Activated CD8-positive, alpha-beta memory T cell treated with anti-CD3 and anti-CD28 coated beads, Interleukin-2, amount 50 U/mL, for 1 hour (primary cell): ENCODE measurements around the gene MRPL14.
"Not testable (repeated sequence)": the region's sequence is repeated elsewhere in the genome, so short reads cannot be mapped to it uniquely, and the experiment has no call there.

ENCODE experiments used
- DNase-seq: peaks from one replicate; pipeline ENCODE4 v3.0.0-alpha.2; 2020; ENCODE audit errors: extremely low read depth

Gene MRPL14

GRCh38 chr6:44097782-44098317 lies 29.4 kb downstream of the MRPL14 start:
- DNase-seq = no peak

DNA sequence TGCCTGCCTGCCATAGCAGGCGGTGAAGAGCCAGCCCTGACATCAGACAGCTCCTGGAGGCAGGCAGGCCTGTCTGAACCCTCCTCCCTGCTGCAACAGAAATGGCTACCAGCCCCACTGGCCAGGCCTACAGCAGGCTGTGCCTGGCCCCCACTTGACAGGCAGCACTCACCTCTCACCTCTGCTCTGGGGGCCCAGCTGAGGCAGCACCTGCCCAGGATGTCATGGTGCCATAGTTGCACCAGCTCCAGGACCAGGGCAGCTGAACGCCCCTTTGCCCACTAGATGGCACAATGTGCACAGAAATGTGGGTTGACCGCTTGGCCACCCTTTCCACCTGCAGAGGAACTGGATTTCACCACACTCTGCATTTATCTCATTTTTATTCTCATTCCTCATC lies 30.6 kb downstream of the MRPL14 start:
- peak; percentile 48 for DNase-seq

- not testable (repeated sequence) for DNase-seq
Measured at GRCh38 chr6:44095243-44095623, 32.0 kb downstream of the MRPL14 start.

DNA sequence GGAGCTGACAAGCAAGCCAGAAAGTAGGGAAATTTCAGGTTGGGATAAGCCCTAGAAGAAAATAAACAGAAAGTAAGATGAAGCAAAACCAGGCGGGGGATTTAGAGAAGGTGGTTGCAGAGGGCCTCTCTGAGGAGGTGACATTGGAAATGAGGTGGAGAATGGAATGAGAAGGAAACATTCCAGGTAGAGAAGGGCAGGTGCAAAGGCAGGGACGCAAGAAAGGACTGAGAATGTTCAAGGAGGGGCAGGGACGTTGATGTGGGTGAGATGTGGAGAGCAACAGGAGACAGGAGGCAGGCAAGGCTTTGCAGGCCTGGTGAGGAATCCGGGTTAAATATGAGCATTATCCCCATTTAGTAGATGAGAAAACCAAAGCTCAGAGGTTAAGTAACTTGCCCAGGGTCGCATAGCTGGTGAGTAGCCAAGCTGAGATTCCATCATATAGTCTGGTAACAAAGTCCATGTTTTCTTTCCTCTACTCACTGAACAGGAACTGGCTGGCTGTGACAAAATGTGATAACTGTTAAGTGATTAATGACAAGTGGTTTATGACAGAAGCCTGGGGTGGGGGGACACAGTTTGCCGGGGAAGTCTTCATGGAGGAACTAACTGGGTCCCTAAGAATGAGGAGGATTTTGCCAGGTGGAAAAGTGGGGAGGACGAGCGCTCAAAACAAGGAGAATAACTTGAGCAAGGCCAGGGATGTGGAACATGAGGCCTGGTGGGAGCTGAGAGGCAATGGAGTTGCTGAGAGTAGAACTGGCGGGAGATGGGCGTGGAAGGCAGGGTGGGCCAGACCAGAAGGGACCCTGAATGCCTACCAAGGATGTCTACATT lies 32.6 kb downstream of the MRPL14 start:
- no peak for DNase-seq

DNA sequence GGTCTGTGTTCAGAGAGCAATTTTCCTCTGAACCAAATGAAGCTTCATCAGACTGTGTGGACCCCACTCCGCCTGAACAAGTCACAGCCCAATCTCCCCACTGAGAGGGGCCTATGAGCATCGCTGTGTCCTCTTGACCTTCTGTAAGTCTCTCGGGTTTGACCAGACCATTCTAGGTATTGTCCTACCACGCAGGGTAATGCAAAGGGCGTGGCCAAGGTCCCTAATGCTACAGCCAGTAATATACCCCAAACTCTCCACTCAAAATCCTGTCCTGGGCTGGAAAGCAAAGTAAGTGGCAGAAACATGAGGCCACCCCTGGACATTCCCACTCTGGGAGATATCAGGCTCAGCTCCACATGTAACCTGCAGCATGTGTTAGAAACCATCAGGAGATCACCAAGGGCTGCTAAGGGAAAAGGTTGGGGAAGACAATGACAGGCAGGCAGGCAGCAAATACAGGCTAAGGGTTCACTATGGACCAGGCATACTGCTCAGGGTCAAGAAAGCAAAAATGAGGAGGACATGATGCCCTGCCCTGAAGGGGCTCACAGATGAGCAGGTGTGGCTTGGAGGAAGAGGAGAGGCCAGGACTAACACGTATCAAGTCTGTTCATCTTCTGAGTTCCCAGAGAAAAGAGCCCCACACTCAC lies 33.4 kb downstream of the MRPL14 start:
- DNase-seq = no peak

DNA sequence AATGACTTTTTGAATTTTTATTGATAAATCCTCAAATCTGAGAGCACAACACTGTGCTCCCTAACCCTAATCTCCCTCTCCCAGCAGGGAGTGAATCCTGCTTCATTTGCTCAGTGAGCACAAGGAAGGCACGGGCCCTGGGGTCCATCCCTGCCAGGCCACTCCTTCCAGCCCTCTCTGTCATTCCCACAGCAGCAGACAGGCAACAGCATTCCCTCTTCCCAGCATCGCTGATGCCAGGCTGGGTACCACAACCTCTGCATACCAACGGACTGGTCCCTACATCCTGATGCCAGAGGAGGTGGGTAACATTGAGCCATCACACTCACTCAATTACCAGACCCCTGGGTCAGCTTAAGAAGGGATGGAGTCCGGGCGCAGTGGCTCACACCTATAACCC lies 34.2 kb downstream of the MRPL14 start:
- DNase-seq = no peak

GRCh38 chr6:44091981-44092884 lies 35.0 kb downstream of the MRPL14 start:
- no peak for DNase-seq

GRCh38 chr6:44091356-44091755 lies 35.9 kb downstream of the MRPL14 start:
- DNase-seq = not testable (repeated sequence)

DNA sequence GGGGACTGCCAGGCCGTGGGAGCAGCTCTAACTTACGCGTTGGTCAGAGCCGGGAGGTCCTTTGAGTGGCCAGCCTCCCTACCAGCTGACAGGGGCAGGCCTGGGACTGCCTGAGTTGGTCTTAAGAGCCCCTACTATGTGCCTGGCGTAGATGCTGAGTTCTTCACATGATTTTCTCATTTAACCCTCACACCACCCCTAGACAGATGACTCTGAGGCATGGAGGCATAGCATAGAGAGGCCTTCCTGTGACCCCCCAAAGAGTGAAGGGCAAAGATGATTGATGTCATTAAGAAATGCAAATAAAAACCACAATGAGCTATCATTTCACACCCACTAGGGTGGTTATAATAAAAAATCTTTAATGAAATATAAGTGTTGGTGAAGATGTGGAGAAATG lies 36.8 kb downstream of the MRPL14 start:
- DNase-seq = no peak

GRCh38 chr6:44088827-44089590 lies 38.2 kb downstream of the MRPL14 start:
- no peak for DNase-seq

- no peak for DNase-seq
Measured at GRCh38 chr6:44087623-44088022, 39.6 kb downstream of the MRPL14 start.

DNA sequence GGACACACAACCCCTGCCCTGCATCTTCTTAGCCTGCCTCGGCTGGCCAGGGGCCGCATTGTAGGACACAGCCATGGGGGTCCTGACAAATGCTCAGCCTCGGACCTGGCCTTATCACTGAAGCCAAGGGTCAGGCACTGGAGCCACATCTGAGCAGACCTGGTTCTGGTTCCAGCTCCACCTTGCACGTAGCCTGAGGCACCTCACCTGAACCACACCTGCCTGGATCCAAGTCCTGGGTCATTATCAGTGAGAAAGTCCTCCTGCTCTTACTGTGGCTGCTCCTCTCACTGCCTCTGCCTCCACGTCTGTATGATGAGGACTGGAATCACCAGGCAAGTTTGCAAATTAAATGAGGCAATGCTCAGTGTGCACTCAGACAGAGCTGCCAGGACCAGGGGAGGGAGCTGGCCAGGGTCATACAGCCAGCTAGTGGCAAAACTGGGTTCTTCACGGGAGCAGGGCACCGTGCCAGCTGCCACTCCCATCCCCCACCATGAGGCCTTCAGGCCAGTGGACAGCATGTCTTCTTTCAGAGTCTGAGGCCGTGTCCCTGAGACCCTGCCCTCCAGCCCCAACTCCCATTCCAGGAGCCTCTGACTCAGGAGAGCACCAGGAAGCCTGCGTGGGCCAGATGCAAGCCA lies 40.2 kb downstream of the MRPL14 start:
- DNase-seq = no peak

GRCh38 chr6:44085219-44085618 lies 42.0 kb downstream of the MRPL14 start:
- DNase-seq = no peak

DNA sequence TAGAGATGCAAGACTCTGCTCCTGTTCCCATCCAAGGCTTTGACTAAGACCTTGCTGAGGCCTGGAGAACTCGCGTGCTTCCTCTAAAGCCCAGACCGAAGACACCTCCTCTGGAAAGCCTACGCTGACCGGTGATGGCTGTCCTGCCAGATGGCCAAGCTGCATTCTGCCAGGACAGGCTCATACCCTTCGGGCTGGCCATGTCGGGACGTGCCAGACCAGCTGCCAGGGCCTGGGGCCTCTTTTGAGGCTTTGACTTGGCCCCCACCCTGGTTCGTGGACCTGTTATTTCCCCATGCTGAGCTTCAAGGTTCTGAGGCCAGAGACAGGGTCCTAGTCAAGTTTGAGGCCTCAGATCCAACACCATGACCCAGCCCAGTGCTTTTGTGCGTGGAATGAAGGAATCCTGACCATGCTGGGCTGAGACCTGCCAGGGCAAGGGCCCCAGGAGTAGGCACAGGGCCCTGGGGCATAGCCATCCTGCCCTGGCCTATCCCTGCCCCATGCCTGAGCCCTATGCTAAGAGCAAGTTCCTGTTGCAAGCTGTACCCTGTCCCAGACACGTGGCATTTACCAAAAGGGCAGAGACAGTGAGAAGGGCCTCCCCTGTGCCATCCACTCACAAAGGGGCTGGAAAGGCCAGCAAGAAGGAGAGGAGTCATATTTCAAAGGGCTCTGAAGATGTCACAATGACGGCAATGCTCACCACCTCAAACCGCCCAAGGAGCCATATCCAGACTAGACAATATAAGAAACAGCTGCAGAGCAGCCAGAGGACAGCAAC lies 42.8 kb downstream of the MRPL14 start:
- DNase-seq = no peak

GRCh38 chr6:44082872-44083321 lies 44.4 kb downstream of the MRPL14 start:
- no peak for DNase-seq

- DNase-seq = no peak
Measured at GRCh38 chr6:44081753-44082152, 45.5 kb downstream of the MRPL14 start.

GRCh38 chr6:44080561-44081521 lies 46.4 kb downstream of the MRPL14 start:
- DNase-seq = no peak

DNA sequence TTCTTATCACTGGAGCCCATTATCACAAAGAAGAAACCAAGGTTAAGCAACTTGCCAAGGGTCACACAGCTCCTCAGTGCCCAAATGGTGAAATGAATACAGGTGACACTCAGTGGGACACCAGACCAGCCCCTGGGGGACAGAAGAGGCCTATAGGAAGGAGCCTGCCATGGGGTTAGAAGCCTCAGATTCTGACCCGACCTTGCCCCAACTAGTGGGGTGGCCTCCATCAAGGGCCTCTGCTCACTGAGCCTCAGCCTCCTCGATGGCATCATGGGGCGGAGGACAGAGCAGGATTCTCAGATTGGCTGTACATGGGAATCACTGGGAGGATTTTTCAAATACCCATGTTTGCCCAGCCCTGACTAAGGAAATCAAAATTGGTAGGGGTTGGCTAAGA lies 47.6 kb downstream of the MRPL14 start:
- no peak for DNase-seq
